GM18951 (cell line): ENCODE measurements around the gene EIF3L.

Source experiments
- POLR2A ChIP-seq: IDR thresholded peaks from 4 replicates; pipeline ENCODE4 v1.6.1; 2011; ENCODE audit warnings: mild to moderate bottlenecking; ENCODE audit not compliant: insufficient read length, insufficient read depth; ENCODE audit errors: extremely low read depth
- in situ Hi-C: fragments of 300-500 bp; cut with MboI; formaldehyde crosslinking; loops from one replicate; pipeline ENCODE4 v1.12.0; 2022; ENCODE audit warnings: low sequenced_read_pairs, mixed read lengths, inconsistent platforms; ENCODE audit not compliant: unreplicated experiment

Gene EIF3L

GRCh38 chr22:37822079-37822833 lies 27.0 kb upstream of the EIF3L start:
- in situ Hi-C loops, result no loop called here
- no peak for TF ChIP-seq POLR2A

GRCh38 chr22:37823134-37823985 lies 25.9 kb upstream of the EIF3L start, which contains the start of gene GALR3:
GALR3 (plus strand) TSS chr22:37823382; CDS start chr22:37823407, 25 bp downstream.
- in situ Hi-C loops, result no loop called here
- TF ChIP-seq POLR2A, result no peak

GRCh38 chr22:37824674-37825641 lies 24.3 kb upstream of the EIF3L start:
- TF ChIP-seq POLR2A, result no peak
- in situ Hi-C loops, result no loop called here

- no peak for TF ChIP-seq POLR2A
- in situ Hi-C loops, result no loop called here
Observed at GRCh38 chr22:37827056-37827455, 22.2 kb upstream of the EIF3L start.

- no peak for TF ChIP-seq POLR2A
- in situ Hi-C loops, result no loop called here
Observed at GRCh38 chr22:37830093-37830842, 19.0 kb upstream of the EIF3L start.

GRCh38 chr22:37831472-37831871 lies 17.7 kb upstream of the EIF3L start:
- in situ Hi-C loops, result no loop called here

GRCh38 chr22:37832022-37832857 lies 17.0 kb upstream of the EIF3L start:
- TF ChIP-seq POLR2A, result no peak
- in situ Hi-C loops, result no loop called here

More at GRCh38 chr22:37831472-37831871, 17.7 kb upstream of the EIF3L start:
- no peak for TF ChIP-seq POLR2A

- no peak for TF ChIP-seq POLR2A
- in situ Hi-C loops, result no loop called here
Observed at GRCh38 chr22:37842015-37842793, 7.0 kb upstream of the EIF3L start.

- in situ Hi-C loops, result no loop called here
- TF ChIP-seq POLR2A, result no peak
Observed at GRCh38 chr22:37843741-37844089, 5.5 kb upstream of the EIF3L start.

GRCh38 chr22:37844904-37845329 lies 4.3 kb upstream of the EIF3L start:
- TF ChIP-seq POLR2A, result no peak
- in situ Hi-C loops, result no loop called here

GRCh38 chr22:37846433-37846832 lies 2.8 kb upstream of the EIF3L start:
- TF ChIP-seq POLR2A, result no peak

More at GRCh38 chr22:37846433-37846832, 2.8 kb upstream of the EIF3L start:
- in situ Hi-C loops, result no loop called here
